Lung (tissue), 12 donors: ENCODE measurements around the gene MAST1. TPM values are rescaled to one million over a fixed set of nuclear protein-coding genes. Genes with fewer than 3 reads are reported as not detected.

ENCODE experiments used
- ATAC-seq: fragments of 200-7000 bp; cut with Tn5 transposase; one replicate; pipeline ENCODE4 v1.9.1; 2020; ENCODE audit warnings: moderate number of reproducible peaks; ENCODE audit not compliant: insufficient read depth, low FRiP score
- DNase-seq, 3 donors: peaks; one replicate each; pipeline ENCODE4 v3.0.0-alpha.2; 2013 to 2017
- H3K27ac ChIP-seq, 2 donors: one replicate each; pipeline ENCODE4 v1.5.1; 2013; ENCODE audit warnings: mild to moderate bottlenecking in 2 of 2, moderate library complexity in 2 of 2, control low read depth in 1 of 2, inconsistent platforms in 1 of 2, low read depth in 1 of 2, low read length in 1 of 2
- H3K27me3 ChIP-seq, 3 donors: one replicate each; pipeline ENCODE4 v1.5.1; 2013; ENCODE audit warnings: low read length in 2 of 3; ENCODE audit not compliant: control insufficient read depth in 3 of 3, insufficient read depth in 3 of 3
- H3K36me3 ChIP-seq, 4 donors: one replicate each; pipeline ENCODE4 v1.5.1; 2013; ENCODE audit warnings: low read length in 4 of 4, mild to moderate bottlenecking in 1 of 4, moderate library complexity in 1 of 4; ENCODE audit not compliant: control insufficient read depth in 4 of 4, insufficient read depth in 4 of 4
- H3K4me1 ChIP-seq, 5 donors: one replicate each; pipeline ENCODE4 v1.5.1; 2013; ENCODE audit warnings: low read length in 5 of 5, mild to moderate bottlenecking in 2 of 5, moderate library complexity in 1 of 5; ENCODE audit not compliant: control insufficient read depth in 5 of 5, insufficient read depth in 5 of 5
- H3K4me3 ChIP-seq: one replicate; pipeline ENCODE4 v1.5.1; 2013; ENCODE audit warnings: mild to moderate bottlenecking, control low read depth, moderate library complexity
- H3K9ac ChIP-seq, 2 donors: one replicate each; pipeline ENCODE4 v1.5.1; 2013; ENCODE audit warnings: low read length in 2 of 2, control low read depth in 1 of 2; ENCODE audit not compliant: insufficient read depth in 1 of 2
- H3K9me3 ChIP-seq, 4 donors: one replicate each; pipeline ENCODE4 v1.5.1; 2013; ENCODE audit warnings: low read length in 3 of 4, mild to moderate bottlenecking in 1 of 4, moderate library complexity in 1 of 4; ENCODE audit not compliant: control insufficient read depth in 4 of 4, insufficient read depth in 3 of 4
- WGBS, 2 donors: extraction: QIAGEN DNeasy Blood & Tissue Kit; methylation state at CpG; one replicate each; pipeline ENCODE4 v1.1.7; 2013; 5-methylcytosine and 5-hydroxymethylcytosine counted together
- polyA plus RNA-seq, 2 donors: library from polyadenylated mRNA; stranded (reverse); fragments of 200-250 nt; gene quantifications; one replicate each; pipeline ENCODE4 v1.2.1, GENCODE V29; 2013
- total RNA-seq, 2 donors: library from RNA; depleted of rRNA in 1 of 2; stranded (reverse); fragments of >200 nt in 1 of 2; gene quantifications; one replicate each; pipeline ENCODE4 v1.2.1, GENCODE V29; 2014 to 2021
- TF ChIP-seq, protein P1 (sequence below): IDR thresholded peaks from 2 replicates; pipeline ENCODE4 v1.5.1; 2012; ENCODE audit warnings: mild to moderate bottlenecking; ENCODE audit errors: control extremely low read depth, extremely low read depth
- donor health status: control.
- donor health status: control.
- donor health status: Bipolar disorder and iron deficiency.
- donor health status: healthy.
- donor health status: DM: yes; HTN: yes; CAD: no.

Gene MAST1
- total and polyA plus RNA-seq, 4 donors: 0.08 to 0.88 (median 0.41) TPM

DNA sequence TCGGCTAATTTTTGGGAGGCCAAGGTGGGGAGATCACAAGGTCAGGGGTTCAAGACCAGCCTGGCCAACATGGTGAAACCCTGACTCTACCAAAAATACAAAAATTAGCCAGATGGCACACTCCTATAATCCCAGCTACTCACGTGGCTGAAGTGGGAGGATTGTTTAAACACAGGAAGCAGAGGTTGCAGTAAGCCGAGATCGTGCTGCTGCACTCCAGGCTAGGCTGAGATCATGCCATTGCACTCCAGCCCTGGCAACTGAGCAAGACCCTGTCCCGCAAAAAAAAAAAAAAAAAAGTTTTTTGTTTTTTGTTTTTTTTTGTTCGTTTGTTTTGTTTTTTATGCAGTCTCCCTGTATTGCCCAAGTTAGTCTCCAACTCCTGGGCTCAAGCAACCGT is 21.2 kb downstream of the MAST1 start:
- Histone ChIP-seq H3K27me3 (no peaks in the 10 kb centered on the region), H3K4me3 (no peak overlapping the region), H3K4me1 (no peaks in the 10 kb centered on the region), H3K9me3 (peaks cover 0 to 2% (median 0%) of the 10 kb centered on the region in 4 donors), H3K27ac (no peak overlapping the region), H3K9ac (no peak overlapping the region), H3K36me3 (no peaks in the 10 kb centered on the region)
- WGBS, 2 donors: 56 to 62% methylated on average over 7 of the region's 7 CpGs
- DNase-seq (no peak), ATAC-seq (no peak)
- TF ChIP-seq, protein P1, sequence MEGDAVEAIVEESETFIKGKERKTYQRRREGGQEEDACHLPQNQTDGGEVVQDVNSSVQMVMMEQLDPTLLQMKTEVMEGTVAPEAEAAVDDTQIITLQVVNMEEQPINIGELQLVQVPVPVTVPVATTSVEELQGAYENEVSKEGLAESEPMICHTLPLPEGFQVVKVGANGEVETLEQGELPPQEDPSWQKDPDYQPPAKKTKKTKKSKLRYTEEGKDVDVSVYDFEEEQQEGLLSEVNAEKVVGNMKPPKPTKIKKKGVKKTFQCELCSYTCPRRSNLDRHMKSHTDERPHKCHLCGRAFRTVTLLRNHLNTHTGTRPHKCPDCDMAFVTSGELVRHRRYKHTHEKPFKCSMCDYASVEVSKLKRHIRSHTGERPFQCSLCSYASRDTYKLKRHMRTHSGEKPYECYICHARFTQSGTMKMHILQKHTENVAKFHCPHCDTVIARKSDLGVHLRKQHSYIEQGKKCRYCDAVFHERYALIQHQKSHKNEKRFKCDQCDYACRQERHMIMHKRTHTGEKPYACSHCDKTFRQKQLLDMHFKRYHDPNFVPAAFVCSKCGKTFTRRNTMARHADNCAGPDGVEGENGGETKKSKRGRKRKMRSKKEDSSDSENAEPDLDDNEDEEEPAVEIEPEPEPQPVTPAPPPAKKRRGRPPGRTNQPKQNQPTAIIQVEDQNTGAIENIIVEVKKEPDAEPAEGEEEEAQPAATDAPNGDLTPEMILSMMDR: no peak

DNA sequence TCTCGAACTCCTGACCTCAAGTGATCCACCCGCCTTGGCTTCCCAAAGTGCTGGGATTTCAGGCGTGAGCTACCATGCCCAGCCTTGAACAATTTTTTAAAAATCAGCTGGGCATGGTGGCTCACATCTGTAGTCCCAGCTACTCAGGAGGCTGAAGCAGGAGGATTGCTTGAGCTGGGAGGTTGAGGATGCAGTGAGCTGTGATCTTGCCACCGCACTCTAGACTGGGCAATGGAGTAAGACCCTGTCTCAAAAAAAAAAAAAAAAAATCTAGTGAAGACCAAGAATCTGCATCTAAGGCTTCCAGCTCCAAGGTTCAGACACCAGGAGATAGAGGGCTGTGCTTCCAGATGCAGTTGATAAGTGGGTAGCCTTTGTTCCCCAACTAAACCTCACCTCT is 25.8 kb downstream of the MAST1 start:
- no peaks in the 10 kb centered on the region for H3K27me3 ChIP-seq
- peaks cover 0 to 1% (median 0%) of the 10 kb centered on the region in 4 donors for H3K9me3 ChIP-seq
- ATAC-seq: no peak
- H3K9ac ChIP-seq: no peak overlapping the region
- no peak overlapping the region for H3K27ac ChIP-seq
- 91 to 93% methylated on average over 4 of the region's 4 CpGs for WGBS, 2 donors
- no peaks in the 10 kb centered on the region for H3K36me3 ChIP-seq
- H3K4me1 ChIP-seq: peaks cover 0 to 9% (median 0%) of the 10 kb centered on the region in 5 donors
- TF ChIP-seq, protein P1: no peak
- no peak overlapping the region for H3K4me3 ChIP-seq
- DNase-seq: no peak

GRCh38 chr19:12864721-12865715 is 26.7 kb downstream of the MAST1 start:
- Histone ChIP-seq H3K9ac (no peak overlapping the region), H3K36me3 (no peaks in the 10 kb centered on the region), H3K4me3 (no peak overlapping the region), H3K4me1 (peaks cover 0 to 9% (median 0%) of the 10 kb centered on the region in 5 donors), H3K27ac (no peak overlapping the region), H3K27me3 (no peaks in the 10 kb centered on the region), H3K9me3 (peaks cover 0 to 1% (median 0%) of the 10 kb centered on the region in 4 donors)
- DNase-seq: no peak
- ATAC-seq: no peak
- TF ChIP-seq, protein P1: no peak
- WGBS, 2 donors: 88 to 93% methylated on average over 34 of the region's 34 CpGs
